HCEC 1CT (cell line): Measurements from ENCODE around the gene STOML1.
"Not testable (repeated sequence)": the region's sequence is repeated elsewhere in the genome, so short reads cannot be mapped to it uniquely, and the experiment has no call there.

ENCODE experiments used
- DNase-seq: peaks from one replicate; pipeline ENCODE4 v3.0.0-alpha.2; 2017

The STOML1 gene

GRCh38 chr15:73986055-73986775 is 5.9 kb downstream of the STOML1 start:
- DNase-seq, result no peak

GRCh38 chr15:73985101-73985873 is 6.8 kb downstream of the STOML1 start:
- DNase-seq, result peak; percentile 21

- no peak for DNase-seq
These were observed 7.7 kb downstream of the STOML1 start for GRCh38 chr15:73984208-73984979.

- no peak for DNase-seq
These were observed 8.3 kb downstream of the STOML1 start for GRCh38 chr15:73983773-73984172.

GRCh38 chr15:73983211-73983727 is 8.8 kb downstream of the STOML1 start:
- DNase-seq, result peak; percentile 77

GRCh38 chr15:73982222-73982962 is 9.7 kb downstream of the STOML1 start:
- peak; percentile 81 for DNase-seq

GRCh38 chr15:73981761-73982221 is 10.3 kb downstream of the STOML1 start:
- no peak for DNase-seq

- DNase-seq, result no peak
These were observed 12.5 kb downstream of the STOML1 start for GRCh38 chr15:73979636-73980035.

GRCh38 chr15:73978896-73979295 is 13.2 kb downstream of the STOML1 start:
- DNase-seq, result no peak

GRCh38 chr15:73975440-73976125 is 16.5 kb downstream of the STOML1 start:
- DNase-seq, result not testable (repeated sequence)

GRCh38 chr15:73973683-73974200 is 18.4 kb downstream of the STOML1 start:
- DNase-seq, result not testable (repeated sequence)

GRCh38 chr15:73972984-73973682 is 19.0 kb downstream of the STOML1 start:
- peak; percentile 68 for DNase-seq

GRCh38 chr15:73969151-73969759 is 22.8 kb downstream of the STOML1 start:
- no peak for DNase-seq

- DNase-seq, result no peak
These were observed 23.6 kb downstream of the STOML1 start for GRCh38 chr15:73968461-73968860.

GRCh38 chr15:73965758-73966113 is 26.4 kb downstream of the STOML1 start:
- peak; percentile 66 for DNase-seq

- DNase-seq, result no peak
These were observed 26.9 kb downstream of the STOML1 start for GRCh38 chr15:73965094-73965757.

- DNase-seq, result peak; percentile 65
These were observed 27.4 kb downstream of the STOML1 start for GRCh38 chr15:73964736-73965093.

- DNase-seq, result no peak
These were observed 29.7 kb downstream of the STOML1 start for GRCh38 chr15:73962433-73962832.

GRCh38 chr15:73960472-73961070 is 31.5 kb downstream of the STOML1 start:
- not testable (repeated sequence) for DNase-seq

GRCh38 chr15:73959801-73960200 is 32.3 kb downstream of the STOML1 start:
- DNase-seq, result no peak
